Tibial artery (tissue), 4 donors: ENCODE results near the gene GALNT17.
"Not testable (repeated sequence)": the region's sequence is repeated elsewhere in the genome, so short reads cannot be mapped to it uniquely, and the experiment has no call there.

ENCODE experiments used
- DNase-seq, 2 donors: peaks; one replicate each; pipeline ENCODE4 v3.0.0-alpha.2; 2019
- H3K27ac ChIP-seq, 2 donors: fragments of 200-600 bp; sonication (generic) in 1 of 2; 1 replicate in 1 of 2; 2 replicates in 1 of 2; pipeline ENCODE4 v1.5.1; 2018 to 2019; ENCODE audit warnings: mild to moderate bottlenecking in 1 of 2
- H3K27me3 ChIP-seq, 2 donors: fragments of 200-600 bp; sonication (generic) in 1 of 2; one replicate each; pipeline versions ENCODE4 v1.5.1 to v1.6.0; 2016 to 2019
- H3K36me3 ChIP-seq, 3 donors: fragments of 200-600 bp; sonication (generic) in 2 of 3; one replicate each; pipeline ENCODE4 v1.5.1; 2016 to 2019; ENCODE audit warnings: mild to moderate bottlenecking in 2 of 3
- H3K4me1 ChIP-seq, 4 donors: fragments of 200-600 bp; sonication (generic) in 2 of 4; 1 replicate in 3 of 4; 2 replicates in 1 of 4; pipeline ENCODE4 v1.5.1; 2016 to 2019
- H3K4me3 ChIP-seq, 2 donors: fragments of 200-600 bp; sonication (generic) in 1 of 2; 1 replicate in 1 of 2; 2 replicates in 1 of 2; pipeline ENCODE4 v1.5.1; 2018 to 2019; ENCODE audit warnings: mild to moderate bottlenecking in 2 of 2
- H3K9me3 ChIP-seq, 3 donors: fragments of 200-600 bp; sonication (generic) in 1 of 3; one replicate each; pipeline ENCODE4 v1.5.1; 2016 to 2019
- CTCF ChIP-seq, 2 experiments: fragments of 200-600 bp in 1 of 2; fragments of 450-650 bp in 1 of 2; IDR thresholded peaks; one replicate each; pipeline ENCODE4 v1.5.1; 2017 to 2019; ENCODE audit warnings: antibody characterized with exemption in 2 of 2, mild to moderate bottlenecking in 1 of 2, moderate library complexity in 1 of 2
- intact Hi-C: fragments of 100-400 bp; cut with DNase I; formaldehyde crosslinking; loops from one replicate; pipeline ENCODE4 v1.15.0; 2023; ENCODE audit warnings: low total_unique reads

GALNT17 gene

GRCh38 chr7:71638108-71638507 lies 506.2 kb downstream of the GALNT17 start:
- no peak for DNase-seq
- TF ChIP-seq CTCF (IDR thresholded peaks at IDR 0.05): no peak
- no peaks in the 10 kb centered on the region for H3K9me3 ChIP-seq
- no peak overlapping the region for H3K27ac ChIP-seq
- H3K4me1 ChIP-seq: peaks cover 0 to 13% (median 9%) of the 10 kb centered on the region in 4 donors
- no peaks in the 10 kb centered on the region for H3K27me3 ChIP-seq
- H3K4me3 ChIP-seq: no peak overlapping the region
- intact Hi-C loops: no loop called here
- no peaks in the 10 kb centered on the region for H3K36me3 ChIP-seq

- Histone ChIP-seq H3K27ac (no peak overlapping the region), H3K9me3 (no peaks in the 10 kb centered on the region), H3K4me1 (no peaks in the 10 kb centered on the region), H3K4me3 (no peak overlapping the region), H3K36me3 (no peaks in the 10 kb centered on the region), H3K27me3 (no peaks in the 10 kb centered on the region)
- no peak for TF ChIP-seq CTCF (IDR thresholded peaks at IDR 0.05)
- DNase-seq: no peak
- intact Hi-C loops: no loop called here
These were observed 507.6 kb downstream of the GALNT17 start for GRCh38 chr7:71639382-71640085.

- H3K27me3 ChIP-seq, DNase-seq, H3K9me3 ChIP-seq, H3K36me3 ChIP-seq, intact Hi-C loops, H3K4me3 ChIP-seq, H3K27ac ChIP-seq, H3K4me1 ChIP-seq: not testable (repeated sequence)
These were observed 511.1 kb downstream of the GALNT17 start for GRCh38 chr7:71643031-71643430.

GRCh38 chr7:71645836-71646235 lies 513.9 kb downstream of the GALNT17 start:
- Histone ChIP-seq H3K4me3 (no peak overlapping the region), H3K9me3 (peaks cover 0 to 16% (median 12%) of the 10 kb centered on the region in 3 donors), H3K4me1 (no peaks in the 10 kb centered on the region), H3K27me3 (no peaks in the 10 kb centered on the region), H3K36me3 (peaks cover 0 to 10% (median 9%) of the 10 kb centered on the region in 3 donors), H3K27ac (no peak overlapping the region)
- TF ChIP-seq CTCF (IDR thresholded peaks at IDR 0.05): no peak
- DNase-seq: no peak
- intact Hi-C loops: no loop called here

GRCh38 chr7:71649812-71650211 lies 517.9 kb downstream of the GALNT17 start:
- no peak for TF ChIP-seq CTCF (IDR thresholded peaks at IDR 0.05)
- intact Hi-C loops: no loop called here
- H3K27ac ChIP-seq: no peak overlapping the region
- DNase-seq: no peak
- peaks cover 0 to 16% (median 12%) of the 10 kb centered on the region in 3 donors for H3K9me3 ChIP-seq
- H3K27me3 ChIP-seq: no peaks in the 10 kb centered on the region
- peaks cover 0 to 10% (median 9%) of the 10 kb centered on the region in 3 donors for H3K36me3 ChIP-seq
- H3K4me3 ChIP-seq: no peak overlapping the region
- H3K4me1 ChIP-seq: no peaks in the 10 kb centered on the region

GRCh38 chr7:71650653-71651337 lies 518.9 kb downstream of the GALNT17 start:
- Histone ChIP-seq H3K4me3 (no peak overlapping the region), H3K27ac (no peak overlapping the region), H3K4me1 (no peaks in the 10 kb centered on the region), H3K36me3 (peaks cover 0 to 10% (median 9%) of the 10 kb centered on the region in 3 donors), H3K27me3 (no peaks in the 10 kb centered on the region), H3K9me3 (peaks cover 0 to 16% (median 12%) of the 10 kb centered on the region in 3 donors)
- no peak for DNase-seq
- intact Hi-C loops: no loop called here
- TF ChIP-seq CTCF (IDR thresholded peaks at IDR 0.05): no peak
